ENCODE data around the gene PLEK. TPM values are rescaled to one million over a fixed set of nuclear protein-coding genes. Genes with fewer than 3 reads are reported as not detected.
"Not testable (repeated sequence)": the region's sequence is repeated elsewhere in the genome, so short reads cannot be mapped to it uniquely, and the experiment has no call there.

PLEK gene
- 0.12 TPM in 1 of 2 replicates, not detected in the other for total RNA-seq

DNA sequence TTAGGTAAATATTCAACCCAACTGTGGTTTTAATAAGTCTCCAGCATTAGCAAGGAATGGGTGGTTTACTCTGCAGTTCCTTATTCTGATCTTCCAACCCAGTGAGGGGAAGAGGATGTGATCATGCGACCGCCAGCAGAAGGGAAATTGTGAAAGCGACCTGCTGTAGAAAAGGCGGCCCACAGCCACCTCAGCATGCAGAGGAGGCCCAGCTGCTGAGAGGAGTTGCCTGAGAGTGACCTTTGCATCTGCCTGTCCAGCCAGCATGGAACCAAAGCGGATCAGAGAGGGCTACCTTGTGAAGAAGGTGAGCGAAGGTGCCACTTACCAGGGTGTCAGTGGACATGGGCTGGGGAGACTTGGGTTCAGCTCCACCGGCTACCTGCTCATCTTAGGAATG, at the start of gene PLEK:
PLEK (plus strand) TSS at position 196 of the 400 bp plus-strand sequence; CDS start at position 266, 70 bp downstream.
- no peak for DNase-seq (ENCODE audit: extremely low read depth, low read depth, low spot score)

DNA sequence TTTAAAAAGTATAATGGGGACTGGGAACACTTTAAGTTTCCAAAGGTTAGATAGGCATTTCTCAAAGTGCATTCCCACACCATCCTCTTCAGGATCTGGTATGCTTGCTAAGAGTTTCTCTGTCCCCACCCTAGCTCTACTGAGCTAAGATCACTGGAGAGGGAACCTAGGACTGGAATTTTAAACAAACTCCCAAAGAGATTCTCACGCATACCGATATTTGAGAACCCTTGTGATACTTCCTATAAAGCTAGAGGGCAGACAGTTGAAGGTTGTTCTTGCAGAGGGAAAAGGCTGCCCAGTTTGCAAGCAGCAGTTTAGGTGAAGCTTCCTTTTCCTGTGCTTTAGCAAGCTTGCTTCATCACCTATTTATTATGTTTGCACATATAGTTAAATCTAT, 49.0 kb upstream of the PLEK start:
- no peak for DNase-seq (ENCODE audit: extremely low read depth, low read depth, low spot score)

DNA sequence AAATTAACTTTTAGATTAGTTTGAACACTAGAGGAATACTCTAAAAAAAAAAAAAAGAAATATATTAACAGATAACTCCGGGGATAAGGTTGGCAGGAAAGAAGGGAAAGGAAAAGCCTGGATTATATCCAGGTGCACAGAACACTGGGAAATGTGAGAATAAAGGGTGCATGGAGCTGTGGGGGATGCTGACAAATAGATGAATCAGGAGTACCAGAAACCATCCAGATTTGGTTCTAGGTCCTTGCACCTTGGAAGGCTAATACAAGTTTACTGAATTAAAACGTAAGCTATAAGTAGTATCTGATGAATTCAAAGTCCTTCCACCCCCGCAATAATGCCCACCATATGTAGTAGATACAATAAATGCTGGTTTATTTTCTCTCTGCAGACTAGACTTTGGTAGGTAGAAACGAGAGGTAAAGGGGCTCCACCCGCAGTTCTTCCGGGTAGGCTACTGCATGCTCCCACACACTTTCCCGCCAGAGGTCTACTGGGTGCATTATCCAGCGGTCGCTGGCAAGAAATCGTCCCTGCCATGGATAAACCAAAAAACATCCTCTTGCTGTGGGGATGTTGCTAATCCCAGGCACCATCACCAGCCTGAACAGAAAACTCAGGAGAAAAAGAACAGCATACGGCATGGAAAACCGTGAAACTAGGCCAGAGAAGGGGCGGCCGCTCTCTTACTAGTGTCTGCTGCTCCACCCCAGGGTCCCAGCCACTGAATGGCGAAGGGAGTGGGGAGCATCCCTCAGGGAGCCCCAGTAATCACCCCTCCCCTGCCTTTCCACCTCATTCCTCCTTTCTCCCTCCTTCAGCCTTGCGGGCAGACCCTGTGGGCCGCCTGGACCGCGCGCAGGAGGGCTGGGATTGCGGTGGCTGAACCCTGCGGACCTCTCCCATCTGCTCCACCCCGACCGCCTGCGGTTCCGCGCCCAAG, 46.8 kb upstream of the PLEK start:
- no peak for DNase-seq (ENCODE audit: extremely low read depth, low read depth, low spot score)

GRCh38 chr2:68318914-68319397, 46.1 kb upstream of the PLEK start:
- no peak for DNase-seq (ENCODE audit: extremely low read depth, low read depth, low spot score)

- DNase-seq (ENCODE audit: extremely low read depth, low read depth, low spot score): peak; percentile 79
Measured at GRCh38 chr2:68319398-68320117, 45.5 kb upstream of the PLEK start, which contains the start of gene CNRIP1. TSS of gene CNRIP1 (minus strand) at chr2:68319949. CDS start at chr2:68319400, 549 bp downstream.

GRCh38 chr2:68320118-68320641, 44.9 kb upstream of the PLEK start:
- DNase-seq (ENCODE audit: extremely low read depth, low read depth, low spot score): no peak

- DNase-seq (ENCODE audit: extremely low read depth, low read depth, low spot score): no peak
Measured at GRCh38 chr2:68325056-68325455, 40.0 kb upstream of the PLEK start.

DNA sequence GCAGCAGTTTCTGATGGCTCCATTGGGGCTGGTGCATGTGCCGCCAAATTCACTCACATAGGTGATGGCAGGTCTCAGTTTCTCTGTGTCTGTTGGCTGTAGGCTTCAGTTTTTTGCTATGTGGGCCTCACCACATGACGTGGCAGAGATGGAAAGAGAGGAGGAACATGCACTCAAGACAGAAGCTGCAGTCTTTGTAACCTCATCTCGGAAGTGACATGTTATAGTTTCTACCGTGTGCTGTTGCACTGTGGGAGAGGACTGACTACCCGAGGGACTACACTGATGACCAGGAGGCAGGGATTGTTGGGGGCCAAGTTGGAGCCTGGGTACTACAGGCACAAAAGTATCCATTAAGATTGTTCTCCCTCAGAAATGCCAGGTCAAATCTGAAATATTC, 36.2 kb upstream of the PLEK start:
- DNase-seq (ENCODE audit: extremely low read depth, low read depth, low spot score): no peak

DNA sequence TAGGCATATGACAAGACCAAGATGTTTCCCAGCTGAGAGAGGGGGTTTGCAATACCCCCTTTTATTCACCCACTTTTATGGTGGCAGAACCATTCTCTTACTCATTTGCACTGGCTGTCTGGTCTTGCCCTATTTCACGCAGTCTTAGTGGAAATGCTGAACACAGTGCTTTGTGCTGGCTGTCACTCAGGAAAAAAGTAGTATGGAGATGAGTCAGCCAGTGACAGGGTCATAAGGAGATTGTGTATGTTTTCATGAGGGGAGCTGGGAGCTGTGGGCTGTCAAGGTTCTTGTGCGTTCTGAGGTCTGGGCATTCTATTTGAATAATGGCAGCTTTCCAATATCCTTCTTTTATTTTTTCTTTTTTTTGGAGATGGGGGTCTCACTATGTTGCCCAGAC, 34.4 kb upstream of the PLEK start:
- no peak for DNase-seq (ENCODE audit: extremely low read depth, low read depth, low spot score)

- DNase-seq (ENCODE audit: extremely low read depth, low read depth, low spot score): no peak
Measured at GRCh38 chr2:68333009-68333408, 32.1 kb upstream of the PLEK start.

DNA sequence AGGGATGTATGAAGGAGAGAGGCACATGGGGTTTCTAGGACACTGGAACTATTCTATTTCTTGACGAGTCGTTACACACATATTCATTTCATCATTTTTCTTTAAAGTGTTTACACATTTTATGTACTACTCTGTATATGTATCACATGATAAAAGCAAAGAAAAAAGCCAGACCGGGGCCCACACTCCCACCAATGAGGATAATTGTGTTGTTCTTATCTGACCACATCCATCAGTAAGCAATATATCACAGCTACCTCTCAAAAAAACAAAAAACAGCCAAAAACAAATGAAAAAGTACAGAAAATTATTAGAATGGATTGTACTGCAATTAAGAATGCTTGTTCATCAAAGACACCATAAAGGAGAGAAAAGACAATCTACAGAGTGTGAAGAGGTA, 31.2 kb upstream of the PLEK start:
- no peak for DNase-seq (ENCODE audit: extremely low read depth, low read depth, low spot score)

DNA sequence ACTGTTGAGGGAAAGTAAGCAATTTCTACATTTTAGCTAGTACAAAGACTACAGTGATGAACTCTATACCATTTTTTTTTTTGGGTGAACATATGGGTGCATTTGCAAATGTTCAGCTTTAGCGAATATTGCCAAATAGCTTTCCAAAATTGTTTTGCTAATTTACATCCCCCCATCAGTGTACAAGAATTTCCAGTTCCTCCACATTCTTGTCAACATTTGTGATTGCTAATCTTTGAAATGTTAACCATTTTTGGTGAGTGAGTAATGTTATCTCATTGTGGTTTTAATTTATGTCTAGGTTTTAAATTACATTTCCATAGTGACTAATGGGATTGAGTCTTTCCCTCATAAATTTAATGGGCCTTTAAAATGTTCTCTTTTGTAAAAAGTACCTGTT, 28.9 kb upstream of the PLEK start:
- no peak for DNase-seq (ENCODE audit: extremely low read depth, low read depth, low spot score)

- DNase-seq (ENCODE audit: extremely low read depth, low read depth, low spot score): no peak
Measured at GRCh38 chr2:68340226-68341061, 24.6 kb upstream of the PLEK start.

DNA sequence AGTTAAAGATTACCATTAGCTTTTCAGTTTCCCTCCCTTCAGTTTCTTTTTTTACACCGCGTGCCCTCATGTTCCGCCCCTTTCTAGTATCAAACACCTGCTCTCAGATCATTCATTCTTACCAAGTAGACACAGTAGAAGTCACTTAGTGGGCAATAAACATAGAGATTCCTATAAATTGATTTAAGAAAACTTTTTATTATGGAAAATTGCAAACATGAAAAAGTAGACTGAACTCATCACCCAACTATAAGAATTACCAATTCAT, 24.1 kb upstream of the PLEK start:
- no peak for DNase-seq (ENCODE audit: extremely low read depth, low read depth, low spot score)

DNA sequence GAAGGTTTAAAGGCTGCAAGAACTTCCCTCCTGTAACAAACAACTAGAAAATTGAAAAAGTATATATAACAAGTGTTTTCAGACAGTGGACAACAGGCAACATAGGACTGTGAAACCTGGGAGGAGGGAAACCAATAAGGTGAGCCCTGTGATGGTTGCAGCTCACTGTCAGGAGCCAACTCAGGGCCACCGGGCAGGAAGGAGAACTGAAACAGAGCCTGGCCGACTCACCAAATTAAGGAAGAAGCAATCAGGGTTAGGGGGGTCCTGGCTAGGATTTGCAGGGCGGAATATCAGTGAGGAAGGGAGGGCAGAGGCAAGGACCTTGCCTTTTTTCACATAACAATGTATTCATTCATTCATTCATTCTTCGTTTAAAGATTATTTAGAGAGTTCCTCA, 23.5 kb upstream of the PLEK start:
- DNase-seq (ENCODE audit: extremely low read depth, low read depth, low spot score): no peak

- DNase-seq (ENCODE audit: extremely low read depth, low read depth, low spot score): no peak
Measured at GRCh38 chr2:68342470-68342869, 22.6 kb upstream of the PLEK start.

DNA sequence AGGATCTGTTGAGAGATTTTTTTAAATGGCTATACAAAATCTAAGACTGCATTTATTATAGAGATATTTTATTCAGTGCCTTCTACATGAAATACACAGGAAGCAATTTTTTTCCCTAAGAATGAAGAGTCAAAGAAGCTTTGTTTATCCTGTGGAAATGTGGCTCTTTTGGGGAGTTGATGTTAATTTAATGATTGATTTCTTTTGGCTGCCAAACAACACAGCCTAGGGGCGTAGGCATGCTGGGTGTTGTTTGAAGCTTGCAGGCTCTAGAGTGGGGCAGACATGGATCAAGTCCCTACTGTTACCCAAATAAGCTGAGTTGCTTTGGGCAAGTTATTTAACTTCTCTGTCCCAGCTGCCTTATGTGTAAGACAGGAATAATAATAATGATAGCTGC, 21.1 kb upstream of the PLEK start:
- DNase-seq (ENCODE audit: extremely low read depth, low read depth, low spot score): no peak

GRCh38 chr2:68345129-68345875, 19.8 kb upstream of the PLEK start:
- no peak for DNase-seq (ENCODE audit: extremely low read depth, low read depth, low spot score)

DNA sequence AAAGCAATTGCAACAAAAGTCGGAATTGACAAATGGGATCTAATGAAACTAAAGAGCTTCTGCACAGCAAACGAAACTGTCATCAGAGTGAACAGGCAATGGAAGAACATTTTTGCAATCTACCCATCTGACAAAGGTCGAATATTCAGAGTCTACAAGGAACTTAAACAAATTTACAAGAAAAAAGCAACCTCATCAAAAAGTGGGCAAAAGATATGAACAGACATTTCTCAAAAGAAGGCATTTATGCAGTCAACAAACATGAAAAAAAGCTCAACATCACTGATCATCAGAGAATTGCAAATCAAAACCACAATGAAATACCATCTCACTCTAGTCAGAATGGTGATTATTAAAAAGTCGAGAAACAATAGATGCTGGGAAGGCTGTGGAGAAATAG, 16.0 kb upstream of the PLEK start:
- not testable (repeated sequence) for DNase-seq (ENCODE audit: extremely low read depth, low read depth, low spot score)

DNA sequence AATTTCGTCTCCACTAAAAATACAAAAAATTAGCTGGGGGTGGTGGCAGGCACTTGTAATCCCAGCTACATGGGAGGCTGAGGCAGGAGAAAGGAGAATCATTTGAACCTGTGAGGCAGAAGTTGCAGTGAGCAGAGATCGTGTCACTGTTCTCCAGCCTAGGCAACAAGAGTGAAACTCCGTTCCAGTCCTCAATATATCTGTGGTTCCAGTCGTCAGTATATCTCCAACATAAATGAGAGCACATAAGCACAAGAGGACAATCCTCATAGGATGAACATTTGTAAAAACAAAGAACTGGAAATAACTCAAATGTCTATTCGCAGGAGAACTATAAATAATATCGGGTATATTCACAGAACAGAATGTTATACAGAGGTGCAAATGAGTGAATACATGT, 13.1 kb upstream of the PLEK start:
- DNase-seq (ENCODE audit: extremely low read depth, low read depth, low spot score): no peak

All from glomerular endothelial cell (primary cell).